Activated CD8-positive, alpha-beta memory T cell treated with anti-CD3 and anti-CD28 coated beads, Interleukin-2, amount 50 U/mL, for 1 hour (primary cell): Measurements from ENCODE around the gene VARS2.

Source experiments
- DNase-seq: peaks from one replicate; pipeline ENCODE4 v3.0.0-alpha.2; 2020; ENCODE audit errors: extremely low read depth

The VARS2 gene

GRCh38 chr6:30928677-30929076 is 14.6 kb downstream of the VARS2 start:
- DNase-seq, result no peak

- DNase-seq, result no peak
Measured at GRCh38 chr6:30930506-30930905, 16.5 kb downstream of the VARS2 start.

GRCh38 chr6:30931272-30931671 is 17.2 kb downstream of the VARS2 start:
- no peak for DNase-seq

GRCh38 chr6:30931969-30932645 is 18.1 kb downstream of the VARS2 start, which contains the start of gene SFTA2:
Gene SFTA2 (minus strand): TSS chr6:30932170. CDS start chr6:30932096, 74 bp downstream.
- no peak for DNase-seq

GRCh38 chr6:30932665-30933365 is 18.8 kb downstream of the VARS2 start:
- DNase-seq, result no peak

- no peak for DNase-seq
Measured at GRCh38 chr6:30935018-30935417, 21.0 kb downstream of the VARS2 start.

GRCh38 chr6:30937265-30937664 is 23.2 kb downstream of the VARS2 start:
- no peak for DNase-seq

- no peak for DNase-seq
Measured at GRCh38 chr6:30938730-30939129, 24.7 kb downstream of the VARS2 start.

- DNase-seq, result no peak
Measured at GRCh38 chr6:30939473-30939872, 25.4 kb downstream of the VARS2 start.

- DNase-seq, result no peak
Measured at GRCh38 chr6:30940361-30940986, 26.4 kb downstream of the VARS2 start, which contains the start of gene MUCL3. Gene MUCL3 (plus strand): TSS chr6:30940973. CDS start chr6:30941000, 27 bp downstream.

GRCh38 chr6:30942338-30943060 is 28.5 kb downstream of the VARS2 start:
- no peak for DNase-seq

GRCh38 chr6:30944051-30944450 is 30.0 kb downstream of the VARS2 start:
- no peak for DNase-seq

GRCh38 chr6:30945281-30945680 is 31.2 kb downstream of the VARS2 start:
- no peak for DNase-seq

GRCh38 chr6:30947231-30947630 is 33.2 kb downstream of the VARS2 start:
- no peak for DNase-seq

- no peak for DNase-seq
Measured at GRCh38 chr6:30948811-30949210, 34.8 kb downstream of the VARS2 start.

- DNase-seq, result no peak
Measured at GRCh38 chr6:30951907-30952469, 38.0 kb downstream of the VARS2 start.

GRCh38 chr6:30954631-30955366 is 40.8 kb downstream of the VARS2 start:
- no peak for DNase-seq

- peak; percentile 26 for DNase-seq
Measured at GRCh38 chr6:30955367-30956042, 41.5 kb downstream of the VARS2 start.

GRCh38 chr6:30957716-30958115 is 43.7 kb downstream of the VARS2 start:
- no peak for DNase-seq

GRCh38 chr6:30960907-30961673 is 47.1 kb downstream of the VARS2 start:
- DNase-seq, result no peak
